Heart left ventricle (tissue), 16 donors: ENCODE data around the gene FTCDNL1. TPM values are rescaled to one million over a fixed set of nuclear protein-coding genes. Genes with fewer than 3 reads are reported as not detected.

Experiments used
- ATAC-seq, 4 donors: fragments of 200-7000 bp; cut with Tn5 transposase; one replicate each; pipeline ENCODE4 v1.9.1; 2020 to 2022; ENCODE audit warnings: moderate library complexity in 4 of 4, mild to moderate bottlenecking in 3 of 4, moderate number of reproducible peaks in 1 of 4
- DNase-seq, 5 donors: peaks; one replicate each; pipeline ENCODE4 v3.0.0-alpha.2; 2020
- H3K27ac ChIP-seq, 12 donors: fragments of 200-600 bp; sonication (generic) in 4 of 12; one replicate each; pipeline versions ENCODE4 v1.5.0 to v1.8.0; 2016 to 2022; ENCODE audit warnings: mild to moderate bottlenecking in 2 of 12
- H3K27me3 ChIP-seq, 9 donors: fragments of 200-600 bp; sonication (generic) in 2 of 9; one replicate each; pipeline versions ENCODE4 v1.5.1 to v1.8.0; 2016 to 2022; ENCODE audit warnings: mild to moderate bottlenecking in 3 of 9
- H3K36me3 ChIP-seq, 9 donors: fragments of 200-600 bp; sonication (generic) in 2 of 9; one replicate each; pipeline versions ENCODE4 v1.5.0 to v1.8.0; 2018 to 2022; ENCODE audit warnings: mild to moderate bottlenecking in 2 of 9
- H3K4me1 ChIP-seq, 12 donors: fragments of 200-600 bp; sonication (generic) in 4 of 12; one replicate each; pipeline versions ENCODE4 v1.5.0 to v1.8.0; 2016 to 2022; ENCODE audit warnings: mild to moderate bottlenecking in 3 of 12
- H3K4me3 ChIP-seq, 12 donors: fragments of 200-600 bp; sonication (generic) in 4 of 12; one replicate each; pipeline versions ENCODE4 v1.5.0 to v1.8.0; 2017 to 2022; ENCODE audit warnings: mild to moderate bottlenecking in 9 of 12, moderate library complexity in 4 of 12
- H3K9me3 ChIP-seq, 12 donors: fragments of 200-600 bp; sonication (generic) in 4 of 12; one replicate each; pipeline versions ENCODE4 v1.5.0 to v1.8.0; 2016 to 2022; ENCODE audit warnings: mild to moderate bottlenecking in 1 of 12
- POLR2A ChIP-seq, 2 donors: fragments of 450-650 bp; IDR thresholded peaks; one replicate each; pipeline ENCODE4 v1.6.1; 2017; ENCODE audit warnings: antibody characterized with exemption in 2 of 2, mild to moderate bottlenecking in 2 of 2, moderate library complexity in 2 of 2
- WGBS, 4 donors: extraction: QIAGEN DNeasy Blood & Tissue Kit in 2 of 4; methylation state at CpG; one replicate each; pipeline versions ENCODE4 v1.1.5 to v1.1.7; 2013 to 2018; 5-methylcytosine and 5-hydroxymethylcytosine counted together
- intact Hi-C, 10 donors: fragments of 100-400 bp; cut with DNase I; formaldehyde crosslinking; loops; one replicate each; pipeline versions ENCODE4 v1.11.1 to v1.14.2; 2022
- polyA plus RNA-seq, 2 donors: library from polyadenylated mRNA; stranded (reverse); fragments of 200-250 nt; gene quantifications; one replicate each; pipeline ENCODE4 v1.2.3, GENCODE V29; 2013
- total RNA-seq, 9 donors: library from RNA; depleted of rRNA in 2 of 9; stranded (reverse); fragments of >200 nt in 2 of 9; fragmentation: NEBNext Ultra II Directional in 3 of 9; extraction: Animal tissue kit (Norgen Biotek cat#: 25700) in 3 of 9; gene quantifications; one replicate each; pipeline versions ENCODE4 v1.1.0 to v1.2.4, GENCODE V29; 2016 to 2023
- TF ChIP-seq, protein P1 (sequence below), 12 donors: fragments of 200-600 bp; sonication (generic) in 4 of 12; IDR thresholded peaks; one replicate each; pipeline versions ENCODE4 v1.5.0 to v1.8.0; 2018 to 2022; ENCODE audit warnings: antibody characterized with exemption in 12 of 12, mild to moderate bottlenecking in 5 of 12
- donor health status: ischemic (EF 13 %, LVEDD 7.1; RV severe dilation, severe dysfunction).
- donor health status: healthy with polysubstance abuse.
- donor health status: DM: no; HTN: yes; CAD: no.
- donor health status: DM: no; HTN: no; CAD: no.
- donor health status: ischemic (EF 25% LVEDD 6.9; RV normal size, moderate dysfunction).
- donor health status: ischemic (EF 25% LVEDD 5.7; RV mildly dilated, moderate dysfunction).
- donor health status: healthy.
- donor health status: DM: yes; HTN: yes; CAD: no.
- donor health status: ischemic (EF 35%, LVEDD 5.7; RV mildly dilated, moderate dysfunction).
- donor health status: nonischemic (EF 11% LVEDD 7.7; RV severe dilation, severe dysfunction).
- donor health status: DM: yes; HTN: yes; CAD: no.
- donor health status: PGD.
- donor health status: ischemic (EF 29% LVEDD 5.4; RV normal size, mild dysfunction).
- donor health status: nonischemic (EF 23%, LVEDD 6.1; RV moderate dilation, normal function).

Gene FTCDNL1
- total and polyA plus RNA-seq, 11 donors = 0.69 to 9.6 (median 2.7) TPM

GRCh38 chr2:199734651-199735050, 116.3 kb downstream of the FTCDNL1 start:
- H3K36me3 ChIP-seq = no peaks in the 10 kb centered on the region
- 73 to 81% (median 75%) methylated on average over 1 of the region's 1 CpG for WGBS, 4 donors
- TF ChIP-seq, protein P1, sequence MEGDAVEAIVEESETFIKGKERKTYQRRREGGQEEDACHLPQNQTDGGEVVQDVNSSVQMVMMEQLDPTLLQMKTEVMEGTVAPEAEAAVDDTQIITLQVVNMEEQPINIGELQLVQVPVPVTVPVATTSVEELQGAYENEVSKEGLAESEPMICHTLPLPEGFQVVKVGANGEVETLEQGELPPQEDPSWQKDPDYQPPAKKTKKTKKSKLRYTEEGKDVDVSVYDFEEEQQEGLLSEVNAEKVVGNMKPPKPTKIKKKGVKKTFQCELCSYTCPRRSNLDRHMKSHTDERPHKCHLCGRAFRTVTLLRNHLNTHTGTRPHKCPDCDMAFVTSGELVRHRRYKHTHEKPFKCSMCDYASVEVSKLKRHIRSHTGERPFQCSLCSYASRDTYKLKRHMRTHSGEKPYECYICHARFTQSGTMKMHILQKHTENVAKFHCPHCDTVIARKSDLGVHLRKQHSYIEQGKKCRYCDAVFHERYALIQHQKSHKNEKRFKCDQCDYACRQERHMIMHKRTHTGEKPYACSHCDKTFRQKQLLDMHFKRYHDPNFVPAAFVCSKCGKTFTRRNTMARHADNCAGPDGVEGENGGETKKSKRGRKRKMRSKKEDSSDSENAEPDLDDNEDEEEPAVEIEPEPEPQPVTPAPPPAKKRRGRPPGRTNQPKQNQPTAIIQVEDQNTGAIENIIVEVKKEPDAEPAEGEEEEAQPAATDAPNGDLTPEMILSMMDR (IDR thresholded peaks at IDR 0.05) = no peak
- no peak for TF ChIP-seq POLR2A (IDR thresholded peaks at IDR 0.05)
- no peak overlapping the region for H3K4me3 ChIP-seq
- H3K27me3 ChIP-seq = peaks cover 0 to 23% (median 0%) of the 10 kb centered on the region in 9 donors
- H3K9me3 ChIP-seq = peaks cover 0 to 3% (median 0%) of the 10 kb centered on the region in 12 donors
- ATAC-seq (no peak), DNase-seq (no peak)
- intact Hi-C loops = loop anchor here in 3 of 10 donors (5.0 to 10.0 kb wide), 2 partner anchors 1417 to 1420 kb away; no protein-coding TSS in a partner anchor
- no peak overlapping the region for H3K27ac ChIP-seq
- H3K4me1 ChIP-seq = peaks cover 0 to 11% (median 0%) of the 10 kb centered on the region in 12 donors

DNA sequence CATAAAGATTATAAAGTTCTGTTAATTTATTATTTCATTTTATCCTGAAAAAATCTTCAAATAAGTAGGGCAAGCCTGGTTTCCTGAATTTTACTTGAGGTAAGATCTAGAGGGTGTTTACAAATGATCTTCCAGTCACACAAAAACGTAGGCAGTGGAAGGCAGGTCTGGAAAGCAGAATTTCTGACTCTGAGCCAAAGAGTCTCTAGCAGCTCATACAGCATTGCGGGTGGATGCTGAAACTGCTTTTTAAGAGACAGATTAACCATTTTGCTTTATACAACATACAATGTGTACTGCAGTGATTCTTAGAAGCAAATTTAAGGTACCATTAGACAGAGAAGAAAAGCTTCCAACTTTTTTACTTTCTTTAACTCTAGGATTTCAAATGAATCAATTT, 117.0 kb downstream of the FTCDNL1 start:
- Histone ChIP-seq H3K4me3 (no peak overlapping the region), H3K27me3 (peaks cover 0 to 16% (median 0%) of the 10 kb centered on the region in 9 donors), H3K27ac (no peak overlapping the region), H3K36me3 (no peaks in the 10 kb centered on the region), H3K9me3 (peaks cover 0 to 3% (median 0%) of the 10 kb centered on the region in 12 donors), H3K4me1 (peaks cover 0 to 5% (median 0%) of the 10 kb centered on the region in 12 donors)
- TF ChIP-seq, protein P1 (IDR thresholded peaks at IDR 0.05) = no peak
- no peak for TF ChIP-seq POLR2A (IDR thresholded peaks at IDR 0.05)
- intact Hi-C loops = loop anchor here in 1 of 10 donors (10.0 kb wide), 1 partner anchor 1419 kb away; no protein-coding TSS in a partner anchor
- ATAC-seq = no peak
- DNase-seq = no peak
- 37 to 38% (median 37%) methylated on average over 2 of the region's 2 CpGs for WGBS, 4 donors

- no peak overlapping the region for H3K27ac ChIP-seq
- 57 to 67% (median 63%) methylated on average over 2 of the region's 2 CpGs for WGBS, 4 donors
- peaks cover 0 to 3% (median 0%) of the 10 kb centered on the region in 12 donors for H3K9me3 ChIP-seq
- H3K27me3 ChIP-seq = no peaks in the 10 kb centered on the region
- TF ChIP-seq, protein P1 (IDR thresholded peaks at IDR 0.05) = no peak
- no peak for TF ChIP-seq POLR2A (IDR thresholded peaks at IDR 0.05)
- intact Hi-C loops = no loop called here
- ATAC-seq (no peak), DNase-seq (no peak)
- H3K4me3 ChIP-seq = no peak overlapping the region
- H3K36me3 ChIP-seq = no peaks in the 10 kb centered on the region
- H3K4me1 ChIP-seq = no peaks in the 10 kb centered on the region
These were observed 123.2 kb downstream of the FTCDNL1 start for GRCh38 chr2:199727801-199728200.

DNA sequence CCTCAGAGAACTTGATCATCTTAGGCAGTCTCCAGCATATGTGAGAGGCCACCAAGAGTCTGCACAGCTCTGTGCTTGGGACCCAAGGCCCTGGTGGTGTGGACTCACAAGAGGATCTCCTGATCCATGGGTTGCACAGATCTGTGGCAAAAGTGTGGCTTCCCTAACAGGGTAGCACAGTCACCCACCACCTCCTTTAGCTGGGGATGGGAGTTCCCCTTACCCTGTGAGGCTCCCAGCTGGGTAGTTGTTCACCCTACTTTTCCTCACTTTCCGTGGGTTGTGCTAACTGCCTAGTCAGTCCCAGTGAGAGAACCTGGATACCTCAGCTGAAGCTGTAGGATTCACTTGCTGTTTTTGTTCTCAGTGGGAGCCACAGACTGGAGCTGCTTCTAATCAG, 123.7 kb downstream of the FTCDNL1 start:
- H3K27ac ChIP-seq = no peak overlapping the region
- 69 to 88% (median 74%) methylated on average over 1 of the region's 1 CpG for WGBS, 4 donors
- intact Hi-C loops = no loop called here
- DNase-seq = no peak
- no peak overlapping the region for H3K4me3 ChIP-seq
- H3K9me3 ChIP-seq = peaks cover 0 to 3% (median 0%) of the 10 kb centered on the region in 12 donors
- H3K4me1 ChIP-seq = no peaks in the 10 kb centered on the region
- no peaks in the 10 kb centered on the region for H3K36me3 ChIP-seq
- no peak for TF ChIP-seq POLR2A (IDR thresholded peaks at IDR 0.05)
- TF ChIP-seq, protein P1 (IDR thresholded peaks at IDR 0.05) = no peak
- ATAC-seq = no peak
- no peaks in the 10 kb centered on the region for H3K27me3 ChIP-seq
